HG03103 (cell line): ENCODE measurements around the gene RHBDL1.
"Not testable (repeated sequence)": the region's sequence is repeated elsewhere in the genome, so short reads cannot be mapped to it uniquely, and the experiment has no call there.

ENCODE experiments used
- ATAC-seq: cut with Tn5 transposase; IDR thresholded peaks from one replicate; pipeline ENCODE4 v1.9.1; 2021; ENCODE audit warnings: low read depth; ENCODE audit not compliant: unreplicated experiment

The RHBDL1 gene

GRCh38 chr16:684071-684794 is 8.8 kb downstream of the RHBDL1 start, which contains the start of gene JMJD8:
Gene JMJD8, minus strand, starts transcription at chr16:684334. Its CDS starts 15 bp downstream, at chr16:684319.
- ATAC-seq, result peak; percentile 48

GRCh38 chr16:684961-685696 is 9.7 kb downstream of the RHBDL1 start:
- no peak for ATAC-seq

GRCh38 chr16:685967-686366 is 10.5 kb downstream of the RHBDL1 start:
- no peak for ATAC-seq

GRCh38 chr16:686459-687260 is 11.2 kb downstream of the RHBDL1 start:
- no peak for ATAC-seq

- no peak for ATAC-seq
Observed at GRCh38 chr16:687499-687898, 12.0 kb downstream of the RHBDL1 start.

- no peak for ATAC-seq
Observed at GRCh38 chr16:689175-689897, 13.9 kb downstream of the RHBDL1 start.

GRCh38 chr16:691242-691641 is 15.8 kb downstream of the RHBDL1 start:
- ATAC-seq, result not testable (repeated sequence)

GRCh38 chr16:692356-693108 is 17.1 kb downstream of the RHBDL1 start:
- no peak for ATAC-seq

GRCh38 chr16:693364-693763 is 17.9 kb downstream of the RHBDL1 start:
- no peak for ATAC-seq

- no peak for ATAC-seq
Observed at GRCh38 chr16:693766-694165, 18.3 kb downstream of the RHBDL1 start.

- ATAC-seq, result no peak
Observed at GRCh38 chr16:694187-694862, 18.9 kb downstream of the RHBDL1 start.

GRCh38 chr16:694863-695354 is 19.4 kb downstream of the RHBDL1 start:
- ATAC-seq, result no peak

GRCh38 chr16:695355-696089 is 20.1 kb downstream of the RHBDL1 start:
- no peak for ATAC-seq

GRCh38 chr16:698911-699671 is 23.6 kb downstream of the RHBDL1 start:
- ATAC-seq, result no peak

GRCh38 chr16:700684-701584 is 25.5 kb downstream of the RHBDL1 start:
- no peak for ATAC-seq

GRCh38 chr16:702341-702740 is 26.9 kb downstream of the RHBDL1 start:
- ATAC-seq, result no peak

GRCh38 chr16:703406-703805 is 27.9 kb downstream of the RHBDL1 start:
- ATAC-seq, result no peak
